NCI-H1105 treated with DMSO at 0.1 percent for 48 hours (cell line): Measurements from ENCODE around the gene DGCR8.
"Not testable (repeated sequence)": the region's sequence is repeated elsewhere in the genome, so short reads cannot be mapped to it uniquely, and the experiment has no call there.

ENCODE experiments used
- DNase-seq: peaks from one replicate; lab custom pipeline; 2025; lab: John Stamatoyannopoulos, UW

Gene DGCR8

GRCh38 chr22:20066617-20067383 lies 13.2 kb upstream of the DGCR8 start:
- DNase-seq, result no peak

- DNase-seq, result not testable (repeated sequence)
These were observed 12.7 kb upstream of the DGCR8 start for GRCh38 chr22:20067384-20067682.

- DNase-seq, result no peak
These were observed 11.4 kb upstream of the DGCR8 start for GRCh38 chr22:20068640-20069039.

- DNase-seq, result no peak
These were observed 10.6 kb upstream of the DGCR8 start for GRCh38 chr22:20069331-20070042.

- DNase-seq, result no peak
These were observed 8.5 kb upstream of the DGCR8 start for GRCh38 chr22:20071524-20071972.

GRCh38 chr22:20076627-20077172 lies 3.3 kb upstream of the DGCR8 start:
- no peak for DNase-seq

- no peak for DNase-seq
These were observed 369 bp downstream of the DGCR8 start for GRCh38 chr22:20080445-20080775.

- peak; percentile 14 for DNase-seq
These were observed 974 bp downstream of the DGCR8 start for GRCh38 chr22:20080776-20081654.

- no peak for DNase-seq
These were observed 3.3 kb downstream of the DGCR8 start for GRCh38 chr22:20083157-20083890.

GRCh38 chr22:20083891-20084546 lies 4.0 kb downstream of the DGCR8 start:
- DNase-seq, result no peak

- DNase-seq, result no peak
These were observed 4.7 kb downstream of the DGCR8 start for GRCh38 chr22:20084547-20085413.

GRCh38 chr22:20085651-20086050 lies 5.6 kb downstream of the DGCR8 start:
- DNase-seq, result no peak

- DNase-seq, result no peak
These were observed 6.1 kb downstream of the DGCR8 start for GRCh38 chr22:20086101-20086599.

GRCh38 chr22:20086763-20087162 lies 6.7 kb downstream of the DGCR8 start:
- no peak for DNase-seq

GRCh38 chr22:20087319-20088262 lies 7.5 kb downstream of the DGCR8 start:
- DNase-seq, result no peak

- no peak for DNase-seq
These were observed 8.2 kb downstream of the DGCR8 start for GRCh38 chr22:20088263-20088648.

- DNase-seq, result no peak
These were observed 9.4 kb downstream of the DGCR8 start for GRCh38 chr22:20089226-20089976.
